Activated B cell treated with CpG ODN at 0.5 μM for 24 hours (primary cell): ENCODE measurements around the gene URB1. TPM values are rescaled to one million over a fixed set of nuclear protein-coding genes. Genes with fewer than 3 reads are reported as not detected.
"Not testable (repeated sequence)": the region's sequence is repeated elsewhere in the genome, so short reads cannot be mapped to it uniquely, and the experiment has no call there.

Experiments
- ATAC-seq: fragments of 200-7000 bp; cut with Tn5 transposase; one replicate; pipeline ENCODE4 v1.10.0; 2021; ENCODE audit warnings: low read depth, mild to moderate bottlenecking, moderate library complexity
- CTCF ChIA-PET: fragments of 350-600 bp; sonication (Branson Sonifier 250); formaldehyde crosslinking; loops from one replicate; lab custom pipeline; 2021; ENCODE audit warnings: antibody characterized with exemption; lab: Charles Lee
- POLR2A ChIA-PET: fragments of 350-600 bp; sonication (Branson Sonifier 250); formaldehyde crosslinking; loops from one replicate; lab custom pipeline; 2021; ENCODE audit warnings: antibody characterized with exemption; lab: Charles Lee
- DNase-seq: peaks from one replicate; pipeline ENCODE4 v3.0.0; 2022
- H3K27ac Mint-ChIP-seq: one replicate; pipeline ENCODE4 v1.8.0; 2020; ENCODE audit warnings: mixed read lengths
- H3K27me3 Mint-ChIP-seq: one replicate; pipeline ENCODE4 v1.8.0; 2021; ENCODE audit warnings: mixed read lengths
- H3K36me3 Mint-ChIP-seq: one replicate; pipeline ENCODE4 v1.8.0; 2021; ENCODE audit warnings: low read depth, mixed read lengths
- H3K4me1 Mint-ChIP-seq: one replicate; pipeline ENCODE4 v1.8.0; 2021; ENCODE audit warnings: mixed read lengths
- H3K4me3 Mint-ChIP-seq: one replicate; pipeline ENCODE4 v1.8.0; 2020; ENCODE audit warnings: mild to moderate bottlenecking, mixed read lengths
- H3K9me3 Mint-ChIP-seq: one replicate; pipeline ENCODE4 v1.8.0; 2020; ENCODE audit warnings: mixed read lengths
- intact Hi-C: fragments of 100-400 bp; cut with micrococcal nuclease; formaldehyde crosslinking; loops from one replicate; pipeline ENCODE4 v1.15.1; 2024
- total RNA-seq: library from RNA; stranded (reverse); gene quantifications from 2 replicates; pipeline ENCODE4 v1.2.3, GENCODE V29; 2022
- TF ChIP-seq, protein P1 (sequence below): fragments of 200-600 bp; IDR thresholded peaks from one replicate; pipeline ENCODE4 v1.8.0; 2022; ENCODE audit warnings: antibody characterized with exemption, mild to moderate bottlenecking

The URB1 gene
- total RNA-seq, 1 donor from 2014 or later, result 22.2 TPM

DNA sequence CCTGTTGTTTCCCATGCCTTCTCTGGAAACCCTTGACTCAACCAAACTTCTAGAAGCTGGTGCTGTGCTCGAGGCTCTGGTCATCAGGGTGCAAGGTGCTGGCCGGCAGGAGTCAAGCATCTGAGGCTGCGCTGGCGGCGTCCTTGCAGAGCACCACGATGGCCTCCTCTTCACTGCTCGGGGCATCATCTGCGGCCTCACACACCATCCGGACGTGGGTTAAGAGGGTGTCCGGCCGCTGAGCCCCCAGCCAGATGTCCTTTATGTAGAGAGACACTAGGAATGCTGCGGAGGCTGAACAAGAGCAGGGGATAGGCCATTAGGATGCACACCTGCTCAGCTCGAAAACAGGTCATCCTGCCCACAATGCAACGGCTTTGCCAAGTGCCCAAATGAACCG lies 78.0 kb downstream of the URB1 start:
- TF ChIP-seq, protein P1, sequence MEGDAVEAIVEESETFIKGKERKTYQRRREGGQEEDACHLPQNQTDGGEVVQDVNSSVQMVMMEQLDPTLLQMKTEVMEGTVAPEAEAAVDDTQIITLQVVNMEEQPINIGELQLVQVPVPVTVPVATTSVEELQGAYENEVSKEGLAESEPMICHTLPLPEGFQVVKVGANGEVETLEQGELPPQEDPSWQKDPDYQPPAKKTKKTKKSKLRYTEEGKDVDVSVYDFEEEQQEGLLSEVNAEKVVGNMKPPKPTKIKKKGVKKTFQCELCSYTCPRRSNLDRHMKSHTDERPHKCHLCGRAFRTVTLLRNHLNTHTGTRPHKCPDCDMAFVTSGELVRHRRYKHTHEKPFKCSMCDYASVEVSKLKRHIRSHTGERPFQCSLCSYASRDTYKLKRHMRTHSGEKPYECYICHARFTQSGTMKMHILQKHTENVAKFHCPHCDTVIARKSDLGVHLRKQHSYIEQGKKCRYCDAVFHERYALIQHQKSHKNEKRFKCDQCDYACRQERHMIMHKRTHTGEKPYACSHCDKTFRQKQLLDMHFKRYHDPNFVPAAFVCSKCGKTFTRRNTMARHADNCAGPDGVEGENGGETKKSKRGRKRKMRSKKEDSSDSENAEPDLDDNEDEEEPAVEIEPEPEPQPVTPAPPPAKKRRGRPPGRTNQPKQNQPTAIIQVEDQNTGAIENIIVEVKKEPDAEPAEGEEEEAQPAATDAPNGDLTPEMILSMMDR, result no peak
- Mint-ChIP-seq H3K27me3 (no peaks in the 10 kb centered on the region), H3K4me1 (peaks cover 3% of the 10 kb centered on the region), H3K27ac (no peak overlapping the region), H3K36me3 (peaks cover 80% of the 10 kb centered on the region), H3K4me3 (no peak overlapping the region), H3K9me3 (no peaks in the 10 kb centered on the region)
- CTCF ChIA-PET, result no interaction called here
- DNase-seq (no peak), ATAC-seq (no peak)
- intact Hi-C loops, result no loop called here
- POLR2A ChIA-PET, result interaction anchor here (0.7 kb wide), 1 partner anchor 8 kb away, joined by 5 read pairs; no protein-coding TSS in a partner anchor

GRCh38 chr21:32312976-32313375 lies 79.8 kb downstream of the URB1 start:
- Mint-ChIP-seq H3K9me3 (no peaks in the 10 kb centered on the region), H3K4me3 (no peak overlapping the region), H3K36me3 (peaks cover 73% of the 10 kb centered on the region), H3K4me1 (peaks cover 3% of the 10 kb centered on the region), H3K27me3 (no peaks in the 10 kb centered on the region), H3K27ac (no peak overlapping the region)
- ChIA-PET POLR2A (no interaction called here), CTCF (no interaction called here)
- no peak for ATAC-seq
- TF ChIP-seq, protein P1, result no peak
- DNase-seq, result no peak
- intact Hi-C loops, result no loop called here

- TF ChIP-seq, protein P1, result no peak
- H3K4me1 Mint-ChIP-seq, result peaks cover 3% of the 10 kb centered on the region
- CTCF ChIA-PET, result no interaction called here
- H3K4me3 Mint-ChIP-seq, result no peak overlapping the region
- ATAC-seq, result no peak
- intact Hi-C loops, result no loop called here
- peaks cover 69% of the 10 kb centered on the region for H3K36me3 Mint-ChIP-seq
- no peak overlapping the region for H3K27ac Mint-ChIP-seq
- POLR2A ChIA-PET, result no interaction called here
- no peaks in the 10 kb centered on the region for H3K9me3 Mint-ChIP-seq
- H3K27me3 Mint-ChIP-seq, result no peaks in the 10 kb centered on the region
- no peak for DNase-seq
These were observed 80.5 kb downstream of the URB1 start for GRCh38 chr21:32312326-32312725.

- Mint-ChIP-seq H3K36me3 (peaks cover 69% of the 10 kb centered on the region), H3K4me1 (peaks cover 3% of the 10 kb centered on the region), H3K27ac (no peak overlapping the region), H3K4me3 (no peak overlapping the region), H3K9me3 (no peaks in the 10 kb centered on the region), H3K27me3 (no peaks in the 10 kb centered on the region)
- DNase-seq (no peak), ATAC-seq (no peak)
- TF ChIP-seq, protein P1, result no peak
- intact Hi-C loops, result no loop called here
- POLR2A ChIA-PET, result no interaction called here
- CTCF ChIA-PET, result no interaction called here
These were observed 81.2 kb downstream of the URB1 start for GRCh38 chr21:32311621-32312020.

- H3K27me3 Mint-ChIP-seq, H3K9me3 Mint-ChIP-seq, intact Hi-C loops, H3K4me3 Mint-ChIP-seq, DNase-seq, ATAC-seq, H3K27ac Mint-ChIP-seq, H3K4me1 Mint-ChIP-seq, POLR2A ChIA-PET, CTCF ChIA-PET: not testable (repeated sequence)
- peaks cover 65% of the 10 kb centered on the region for H3K36me3 Mint-ChIP-seq
These were observed 81.8 kb downstream of the URB1 start for GRCh38 chr21:32310976-32311375.

- intact Hi-C loops, result no loop called here
- no peak overlapping the region for H3K27ac Mint-ChIP-seq
- DNase-seq (no peak), ATAC-seq (no peak)
- ChIA-PET POLR2A (no interaction called here), CTCF (no interaction called here)
- TF ChIP-seq, protein P1, result no peak
- no peak overlapping the region for H3K4me3 Mint-ChIP-seq
- no peaks in the 10 kb centered on the region for H3K27me3 Mint-ChIP-seq
- no peaks in the 10 kb centered on the region for H3K9me3 Mint-ChIP-seq
- H3K4me1 Mint-ChIP-seq, result peaks cover 3% of the 10 kb centered on the region
- H3K36me3 Mint-ChIP-seq, result peaks cover 58% of the 10 kb centered on the region
These were observed 82.8 kb downstream of the URB1 start for GRCh38 chr21:32309906-32310460.
